HG03457 (cell line): Measurements from ENCODE around the gene TRPC4.
"Not testable (repeated sequence)": the region's sequence is repeated elsewhere in the genome, so short reads cannot be mapped to it uniquely, and the experiment has no call there.

Source experiments
- ATAC-seq: cut with Tn5 transposase; IDR thresholded peaks from one replicate; pipeline ENCODE4 v1.9.1; 2021; ENCODE audit warnings: moderate number of reproducible peaks; ENCODE audit not compliant: unreplicated experiment

TRPC4 gene

DNA sequence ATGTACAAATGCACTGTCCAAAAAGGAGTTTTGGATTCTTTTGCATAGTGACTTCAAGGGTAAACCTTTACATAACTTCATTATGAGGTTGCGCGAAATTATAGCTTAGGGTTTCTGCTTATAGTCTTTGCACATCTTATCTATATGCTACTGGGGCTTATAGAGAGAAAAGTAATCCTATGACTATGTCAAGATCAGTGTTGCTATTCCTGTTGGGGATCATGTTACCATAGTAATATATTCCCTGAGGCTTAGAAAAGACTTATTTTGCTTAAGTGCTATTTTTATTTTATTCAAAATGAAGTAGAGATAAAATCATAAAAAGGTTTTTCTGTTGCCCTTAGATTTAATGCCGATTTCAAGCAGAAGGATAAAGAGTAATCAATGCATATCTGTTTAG lies 256.3 kb downstream of the TRPC4 start:
- no peak for ATAC-seq

GRCh38 chr13:37608750-37609339 lies 260.7 kb downstream of the TRPC4 start:
- no peak for ATAC-seq

DNA sequence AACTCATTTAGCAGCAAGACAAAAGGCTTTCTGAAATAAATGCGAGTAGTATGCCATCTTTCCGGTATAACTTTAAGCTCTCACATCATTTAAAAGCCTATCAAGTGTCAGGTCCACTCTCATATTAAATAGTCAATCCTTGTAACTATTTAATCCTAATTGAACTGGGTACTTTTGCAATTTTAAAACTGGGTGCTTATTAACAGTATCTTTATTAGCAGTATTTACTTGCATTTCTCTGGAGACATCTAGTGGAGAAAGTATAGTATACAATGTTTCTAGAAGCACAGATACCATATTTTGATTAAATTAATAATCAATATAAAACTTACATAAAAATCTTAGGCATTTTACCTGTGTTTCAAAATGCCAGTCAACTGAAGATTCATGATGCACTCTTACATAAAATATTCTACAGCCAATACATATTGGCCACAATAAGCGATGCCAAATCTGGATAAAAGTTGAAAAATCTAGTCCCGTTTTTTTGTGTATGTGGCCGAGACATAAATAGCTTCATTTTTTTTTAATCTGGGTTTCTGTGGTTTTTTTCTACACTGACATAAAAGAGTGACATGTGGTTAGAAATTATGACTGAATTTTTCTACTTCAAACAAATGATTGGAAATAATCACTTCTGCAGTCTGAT lies 266.7 kb downstream of the TRPC4 start:
- no peak for ATAC-seq

DNA sequence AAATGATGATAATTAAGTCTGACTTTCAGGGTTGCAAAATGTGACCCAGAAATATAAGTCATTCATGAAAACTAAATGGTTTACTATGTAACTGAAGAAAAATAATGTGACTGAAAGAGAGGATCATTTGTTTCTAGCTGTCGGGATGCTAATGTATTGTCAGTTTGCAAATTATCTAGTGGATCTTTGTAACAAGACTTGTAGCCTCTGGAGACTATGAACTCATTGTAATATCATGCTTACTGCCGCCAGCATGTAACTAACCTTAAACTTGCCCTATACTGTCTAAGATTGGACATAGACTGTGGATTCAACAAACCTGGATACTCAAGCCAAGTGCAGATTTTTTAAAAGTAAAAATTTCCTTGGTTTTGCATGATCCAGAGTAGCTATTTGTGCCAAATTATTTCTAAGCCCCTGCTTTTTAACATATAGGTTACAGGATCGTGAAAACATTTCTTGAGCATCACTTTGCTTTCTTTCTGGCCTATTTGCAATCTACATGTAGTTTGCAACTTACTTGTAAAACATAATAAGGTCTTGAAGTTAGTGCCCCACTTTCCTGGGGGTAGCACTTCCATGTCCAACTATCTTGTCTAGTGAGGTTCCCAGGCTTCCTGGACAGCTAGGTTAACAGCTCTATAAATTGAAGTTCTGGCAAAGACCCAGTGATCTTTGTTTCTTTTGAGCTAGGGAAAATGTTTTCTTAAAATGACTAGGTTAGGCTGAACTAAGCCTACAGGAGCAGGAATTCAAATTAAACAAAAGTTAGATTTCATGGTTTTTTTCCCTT lies 267.7 kb downstream of the TRPC4 start:
- no peak for ATAC-seq

GRCh38 chr13:37599519-37599918 lies 270.1 kb downstream of the TRPC4 start:
- ATAC-seq, result no peak

GRCh38 chr13:37598597-37598996 lies 271.0 kb downstream of the TRPC4 start, which contains the start of gene POSTN:
Gene POSTN, minus strand, starts transcription at chr13:37598768. Its CDS starts 42 bp downstream, at chr13:37598726.
- ATAC-seq, result no peak

GRCh38 chr13:37597477-37598025 lies 272.0 kb downstream of the TRPC4 start:
- ATAC-seq, result no peak

DNA sequence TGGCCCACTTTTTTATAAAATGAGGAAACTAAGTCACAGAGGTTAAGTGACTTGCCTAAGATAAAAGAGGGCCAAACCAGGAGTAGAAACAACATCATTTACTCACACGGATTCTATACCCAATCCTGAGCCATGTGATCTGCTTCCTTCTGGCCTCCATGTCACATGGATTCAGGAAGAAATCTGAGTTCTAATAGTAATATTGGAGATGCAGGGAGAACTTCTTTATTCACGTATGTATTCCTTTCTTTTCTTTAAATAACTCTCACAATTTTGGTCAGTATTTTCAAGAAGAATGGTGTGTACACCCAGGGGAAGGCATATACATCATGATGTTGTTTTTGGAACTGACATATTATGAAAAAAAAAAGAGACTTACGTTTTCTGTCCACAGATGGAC lies 272.8 kb downstream of the TRPC4 start:
- no peak for ATAC-seq

GRCh38 chr13:37595162-37595561 lies 274.4 kb downstream of the TRPC4 start:
- no peak for ATAC-seq

DNA sequence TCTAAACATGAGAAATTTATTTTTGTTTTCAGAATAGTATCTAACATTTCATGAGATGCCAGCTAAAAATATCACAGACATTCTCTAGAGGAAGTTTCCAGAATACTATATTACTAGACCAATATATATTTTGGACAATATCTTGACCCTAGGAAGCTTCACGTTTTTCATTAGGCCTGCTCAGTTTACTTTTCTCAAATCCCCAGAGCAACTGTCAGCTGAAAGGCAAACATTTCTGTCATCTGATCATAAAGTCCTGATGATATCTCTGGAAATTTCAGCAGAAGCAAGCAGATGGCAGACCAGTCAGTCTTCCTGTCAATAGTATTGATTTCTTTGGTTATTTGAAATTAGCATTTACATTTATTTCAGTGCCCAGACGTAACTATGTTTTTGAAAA lies 275.0 kb downstream of the TRPC4 start:
- no peak for ATAC-seq

DNA sequence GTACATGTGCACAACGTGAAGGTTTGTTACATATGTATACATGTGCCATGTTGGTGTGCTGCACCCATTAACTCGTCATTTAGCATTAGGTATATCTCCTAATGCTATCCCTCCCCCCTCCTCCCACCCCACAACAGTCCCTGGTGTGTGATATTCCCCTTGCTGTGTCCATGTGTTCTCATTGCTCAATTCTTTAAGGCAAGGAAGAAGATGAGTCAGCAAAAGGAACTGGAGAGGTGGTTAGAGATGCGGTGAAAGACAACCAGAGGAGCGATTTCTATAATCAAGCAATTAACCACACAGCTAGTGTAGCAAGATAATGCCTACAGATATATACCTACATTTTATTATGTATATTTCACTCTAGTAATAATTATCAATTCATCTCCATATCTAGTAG lies 280.2 kb downstream of the TRPC4 start:
- not testable (repeated sequence) for ATAC-seq

- ATAC-seq, result no peak
Measured at GRCh38 chr13:37587236-37587635, 282.3 kb downstream of the TRPC4 start.
